Lower lobe of right lung (tissue), 2 donors: ENCODE data around the gene VEZF1. TPM values are rescaled to one million over a fixed set of nuclear protein-coding genes. Genes with fewer than 3 reads are reported as not detected.

Experiments used
- ATAC-seq, 2 donors: fragments of 200-7000 bp; cut with Tn5 transposase; one replicate each; pipeline ENCODE4 v1.9.1; 2020 to 2022; ENCODE audit warnings: mild to moderate bottlenecking in 2 of 2, moderate library complexity in 2 of 2
- DNase-seq: peaks from one replicate; pipeline ENCODE4 v3.0.0-alpha.2; 2020
- H3K27ac ChIP-seq: fragments of 200-600 bp; one replicate; pipeline ENCODE4 v1.8.0; 2022
- H3K27me3 ChIP-seq: fragments of 200-600 bp; one replicate; pipeline ENCODE4 v1.8.0; 2022; ENCODE audit warnings: low read depth
- H3K36me3 ChIP-seq: fragments of 200-600 bp; one replicate; pipeline ENCODE4 v1.8.0; 2022; ENCODE audit warnings: mild to moderate bottlenecking
- H3K4me1 ChIP-seq: fragments of 200-600 bp; one replicate; pipeline ENCODE4 v1.8.0; 2022
- H3K4me3 ChIP-seq: fragments of 200-600 bp; one replicate; pipeline ENCODE4 v1.8.0; 2022; ENCODE audit warnings: mild to moderate bottlenecking
- H3K9me3 ChIP-seq: fragments of 200-600 bp; one replicate; pipeline ENCODE4 v1.8.0; 2022
- CTCF ChIP-seq: fragments of 200-600 bp; IDR thresholded peaks from one replicate; pipeline ENCODE4 v1.8.0; 2022; ENCODE audit warnings: antibody characterized with exemption, mild to moderate bottlenecking
- intact Hi-C: fragments of 100-400 bp; cut with DNase I; formaldehyde crosslinking; loops from one replicate; pipeline ENCODE4 v1.11.0; 2022
- total RNA-seq: library from RNA; stranded (reverse); fragmentation: NEBNext Ultra II Directional; extraction: Animal tissue kit (Norgen Biotek cat#: 25700); gene quantifications from one replicate; pipeline ENCODE4 v1.2.1, GENCODE V29; 2021
- donor health status: DM: no; HTN: yes; CAD: no; lungs with severe emphysema.

VEZF1 gene
- total RNA-seq, 1 donor from 2014 or later = 73.5 TPM

GRCh38 chr17:57994436-57994835, 6.4 kb upstream of the VEZF1 start:
- Histone ChIP-seq H3K9me3 (no peaks in the 10 kb centered on the region), H3K27ac (no peak overlapping the region), H3K36me3 (peaks cover 20% of the 10 kb centered on the region), H3K27me3 (no peaks in the 10 kb centered on the region), H3K4me1 (peaks cover 31% of the 10 kb centered on the region), H3K4me3 (no peak overlapping the region)
- intact Hi-C loops = loop anchor here (10.0 kb wide), 2 partner anchors 100 to 140 kb away; partner anchors contain the start of gene MRPS23
- TF ChIP-seq CTCF = no peak
- DNase-seq (no peak), ATAC-seq (no peak)

GRCh38 chr17:57993471-57994365, 5.7 kb upstream of the VEZF1 start:
- TF ChIP-seq CTCF = no peak
- Histone ChIP-seq H3K4me3 (no peak overlapping the region), H3K36me3 (peaks cover 14% of the 10 kb centered on the region), H3K27me3 (no peaks in the 10 kb centered on the region), H3K27ac (no peak overlapping the region), H3K4me1 (peaks cover 36% of the 10 kb centered on the region), H3K9me3 (no peaks in the 10 kb centered on the region)
- intact Hi-C loops = loop anchor here (10.0 kb wide), 2 partner anchors 99 to 139 kb away; partner anchors contain the start of gene MRPS23
- ATAC-seq (peak in 1 of 2 donors; percentile 44), DNase-seq (no peak)

- H3K27me3 ChIP-seq = no peaks in the 10 kb centered on the region
- ATAC-seq (no peak), DNase-seq (no peak)
- no peak overlapping the region for H3K4me3 ChIP-seq
- H3K27ac ChIP-seq = no peak overlapping the region
- H3K4me1 ChIP-seq = peaks cover 40% of the 10 kb centered on the region
- H3K9me3 ChIP-seq = no peaks in the 10 kb centered on the region
- no peak for TF ChIP-seq CTCF
- intact Hi-C loops = loop anchor here (10.0 kb wide), 2 partner anchors 97 to 137 kb away; partner anchors contain the start of gene MRPS23
- no peaks in the 10 kb centered on the region for H3K36me3 ChIP-seq
These were observed 3.5 kb upstream of the VEZF1 start for GRCh38 chr17:57991537-57991936.

- no peaks in the 10 kb centered on the region for H3K9me3 ChIP-seq
- ATAC-seq = no peak
- no peak for DNase-seq
- no peak for TF ChIP-seq CTCF
- no peaks in the 10 kb centered on the region for H3K36me3 ChIP-seq
- peaks cover 55% of the 10 kb centered on the region for H3K4me1 ChIP-seq
- H3K27me3 ChIP-seq = no peaks in the 10 kb centered on the region
- H3K27ac ChIP-seq = no peak overlapping the region
- no peak overlapping the region for H3K4me3 ChIP-seq
- intact Hi-C loops = loop anchor here (10.0 kb wide), 2 partner anchors 95 to 135 kb away; partner anchors contain the start of gene MRPS23
These were observed 2.0 kb upstream of the VEZF1 start for GRCh38 chr17:57990037-57990436.

GRCh38 chr17:57988301-57989250, 522 bp upstream of the VEZF1 start:
- H3K27me3 ChIP-seq = no peaks in the 10 kb centered on the region
- DNase-seq (peak; percentile 83), ATAC-seq (peak; percentile 80 to 86)
- peak overlapping the region; percentile 97 for H3K27ac ChIP-seq
- intact Hi-C loops = no loop called here
- peaks cover 58% of the 10 kb centered on the region for H3K4me1 ChIP-seq
- peak overlapping the region; percentile 88 for H3K4me3 ChIP-seq
- no peak for TF ChIP-seq CTCF
- H3K36me3 ChIP-seq = no peaks in the 10 kb centered on the region
- H3K9me3 ChIP-seq = no peaks in the 10 kb centered on the region
